Stromal cell of bone marrow (primary cell): ENCODE results near the gene CTAG2.
"Not testable (repeated sequence)": the region's sequence is repeated elsewhere in the genome, so short reads cannot be mapped to it uniquely, and the experiment has no call there.

Source experiments
- DNase-seq: peaks from one replicate; pipeline ENCODE4 v3.0.0-alpha.2; 2012; ENCODE audit warnings: low read depth

The CTAG2 gene

DNA sequence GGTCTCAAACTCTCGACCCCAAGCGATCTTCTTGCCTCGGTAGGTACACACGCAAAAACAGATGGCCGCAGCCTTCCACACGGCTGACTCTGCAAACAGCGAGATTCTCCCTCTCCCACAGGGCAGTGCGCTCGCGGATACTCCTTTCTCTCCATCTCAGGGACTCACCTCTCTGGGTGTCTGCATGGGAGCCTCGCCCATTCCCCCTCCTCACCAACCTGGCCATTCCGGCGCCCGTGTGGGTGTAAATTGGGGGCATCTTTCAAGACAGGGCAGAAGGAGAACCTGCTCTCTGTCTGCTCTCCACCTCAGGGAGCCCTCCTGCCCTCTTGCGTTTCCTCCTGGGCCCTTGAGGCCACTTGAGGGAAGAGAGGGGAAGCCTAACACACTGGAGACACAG is 4.4 kb downstream of the CTAG2 start:
- no peak for DNase-seq

GRCh38 chrX:154645745-154646378 is 7.5 kb downstream of the CTAG2 start:
- not testable (repeated sequence) for DNase-seq

- DNase-seq = not testable (repeated sequence)
These were observed 9.7 kb downstream of the CTAG2 start for GRCh38 chrX:154643708-154644107.

GRCh38 chrX:154641740-154642139 is 11.6 kb downstream of the CTAG2 start:
- not testable (repeated sequence) for DNase-seq

- DNase-seq = not testable (repeated sequence)
These were observed 19.7 kb downstream of the CTAG2 start for GRCh38 chrX:154633661-154634060.

DNA sequence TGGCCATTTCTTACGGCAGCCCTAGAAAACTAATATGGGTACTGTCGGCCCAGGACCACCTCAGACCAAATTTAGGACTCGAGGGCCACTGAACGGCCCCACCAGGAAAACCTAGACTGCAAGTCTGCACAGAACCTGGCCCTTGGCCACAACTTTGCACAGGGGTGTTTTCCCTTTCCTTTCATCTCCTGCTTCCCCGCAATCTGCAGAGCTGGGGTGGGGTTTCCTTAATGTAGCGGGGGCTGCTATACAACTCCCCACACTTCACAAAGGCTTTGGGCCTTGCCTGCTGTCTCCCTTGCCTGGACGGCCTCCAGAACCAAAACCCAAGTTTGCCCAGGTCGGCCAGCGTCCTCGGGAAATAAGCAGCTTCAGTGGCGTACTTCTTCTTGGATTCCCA is 22.4 kb downstream of the CTAG2 start:
- not testable (repeated sequence) for DNase-seq

DNA sequence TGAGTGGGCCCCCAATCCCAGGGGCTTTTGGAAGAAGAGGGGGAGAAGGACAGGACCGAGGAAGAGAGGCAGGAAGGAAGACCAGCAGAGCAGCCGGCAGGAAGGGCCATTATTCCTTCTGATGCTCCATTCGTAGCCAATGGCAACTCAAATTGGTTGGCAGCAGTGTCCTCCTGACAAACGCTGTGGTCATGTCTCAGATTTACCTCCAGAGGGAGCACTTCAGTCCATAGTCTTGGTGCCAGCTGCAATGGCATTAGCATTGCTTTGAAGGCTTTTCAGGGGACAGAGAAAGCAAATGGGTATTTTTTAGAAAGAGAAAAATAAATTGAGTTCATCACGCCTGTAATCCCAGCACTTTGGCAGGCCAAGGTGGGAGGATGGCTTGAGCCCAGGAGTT is 24.4 kb downstream of the CTAG2 start:
- not testable (repeated sequence) for DNase-seq

DNA sequence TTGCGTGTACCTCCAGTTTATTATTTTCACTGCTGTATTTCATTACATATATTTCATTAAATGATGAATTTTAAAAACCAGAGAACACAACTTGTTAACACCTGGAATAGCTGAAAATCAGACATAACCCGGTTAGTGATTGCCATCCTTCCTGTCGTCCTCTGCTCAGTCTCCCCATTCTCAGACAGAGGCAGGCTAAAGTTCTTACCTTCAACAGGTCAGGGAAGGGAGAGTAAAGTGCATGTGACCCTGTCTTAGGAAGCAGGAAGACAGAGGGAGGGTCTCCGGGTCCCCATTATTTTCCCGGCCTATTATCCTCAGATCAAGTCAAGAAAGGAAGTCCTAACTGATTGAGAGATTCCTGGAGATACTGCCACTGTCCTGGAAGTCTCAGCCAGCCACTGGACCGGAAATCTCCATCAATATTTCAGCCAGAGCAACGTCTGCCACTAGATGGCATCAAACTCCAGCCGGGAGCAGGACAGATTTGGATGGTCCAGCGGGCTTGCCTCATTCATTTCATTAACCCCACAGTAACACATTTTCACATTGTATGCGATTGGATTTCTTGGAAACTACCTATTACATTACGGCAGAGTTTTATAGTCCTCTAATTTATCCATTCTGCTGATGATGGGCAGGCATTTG is 32.5 kb downstream of the CTAG2 start:
- DNase-seq = not testable (repeated sequence)

GRCh38 chrX:154619182-154619581 is 34.2 kb downstream of the CTAG2 start, which contains the start of gene CTAG1B:
CTAG1B (minus strand) TSS chrX:154619282; CDS start chrX:154619218, 64 bp downstream.
- DNase-seq = not testable (repeated sequence)

GRCh38 chrX:154613586-154613985 is 39.8 kb downstream of the CTAG2 start:
- DNase-seq = not testable (repeated sequence)

GRCh38 chrX:154611146-154611545 is 42.2 kb downstream of the CTAG2 start:
- not testable (repeated sequence) for DNase-seq

- DNase-seq = not testable (repeated sequence)
These were observed 44.6 kb downstream of the CTAG2 start for GRCh38 chrX:154608823-154609222.

- DNase-seq = not testable (repeated sequence)
These were observed 45.4 kb downstream of the CTAG2 start for GRCh38 chrX:154607976-154608375.

DNA sequence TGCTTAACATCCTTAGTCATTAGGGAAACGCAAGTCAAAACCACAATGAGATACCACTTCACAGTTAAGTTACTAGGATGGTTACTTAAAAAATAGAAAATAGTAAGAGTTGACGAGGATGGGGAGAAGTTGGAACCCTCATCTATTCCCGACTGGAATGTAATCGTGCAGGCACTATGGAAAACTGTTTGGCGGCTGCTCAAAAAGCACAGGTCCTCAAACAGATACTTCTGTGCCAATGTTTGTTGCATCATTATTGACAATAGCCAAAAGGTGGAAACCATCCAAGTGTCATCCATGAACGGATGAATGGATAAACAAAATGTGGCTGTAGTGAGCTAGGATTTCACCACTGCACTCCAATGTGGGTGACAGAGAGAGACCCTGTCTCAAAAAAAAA is 46.0 kb downstream of the CTAG2 start:
- no peak for DNase-seq

- no peak for DNase-seq
These were observed 47.8 kb downstream of the CTAG2 start for GRCh38 chrX:154605566-154605965.

GRCh38 chrX:154603438-154604430 is 49.6 kb downstream of the CTAG2 start:
- peak; percentile 37 for DNase-seq

GRCh38 chrX:154602766-154603437 is 50.5 kb downstream of the CTAG2 start:
- DNase-seq = no peak

- no peak for DNase-seq
These were observed 51.2 kb downstream of the CTAG2 start for GRCh38 chrX:154602226-154602625.
